Gastroesophageal sphincter (tissue), 3 donors: ENCODE data around the gene SREK1.

Experiments
- CTCF ChIP-seq, 4 experiments: fragments of 200-600 bp in 2 of 4; fragments of 450-650 bp in 2 of 4; sonication (generic) in 1 of 4; IDR thresholded peaks; one replicate each; pipeline ENCODE4 v1.5.1; 2017 to 2019; ENCODE audit warnings: antibody characterized with exemption in 4 of 4, mild to moderate bottlenecking in 2 of 4, moderate library complexity in 2 of 4
- EP300 ChIP-seq: sonication (generic); formaldehyde crosslinking; IDR thresholded peaks from one replicate; pipeline ENCODE4 v1.6.1; 2017; ENCODE audit warnings: antibody characterized with exemption, mild to moderate bottlenecking
- POLR2A ChIP-seq, 2 donors: fragments of 450-650 bp; IDR thresholded peaks; one replicate each; pipeline ENCODE4 v1.6.1; 2017; ENCODE audit warnings: antibody characterized with exemption in 2 of 2, mild to moderate bottlenecking in 2 of 2, moderate library complexity in 1 of 2

GRCh38 chr5:66209794-66210193 is 65.7 kb downstream of the SREK1 start:
- TF ChIP-seq CTCF (IDR thresholded peaks at IDR 0.05) (no peak), EP300 (no peak), POLR2A (IDR thresholded peaks at IDR 0.05) (no peak)
